ENCODE data around the gene TGFB2. TPM values are rescaled to one million over a fixed set of nuclear protein-coding genes. Genes with fewer than 3 reads are reported as not detected.

The TGFB2 gene
- total RNA-seq, 2 donors from 2014 or later, result 0.27 to 4.6 TPM

DNA sequence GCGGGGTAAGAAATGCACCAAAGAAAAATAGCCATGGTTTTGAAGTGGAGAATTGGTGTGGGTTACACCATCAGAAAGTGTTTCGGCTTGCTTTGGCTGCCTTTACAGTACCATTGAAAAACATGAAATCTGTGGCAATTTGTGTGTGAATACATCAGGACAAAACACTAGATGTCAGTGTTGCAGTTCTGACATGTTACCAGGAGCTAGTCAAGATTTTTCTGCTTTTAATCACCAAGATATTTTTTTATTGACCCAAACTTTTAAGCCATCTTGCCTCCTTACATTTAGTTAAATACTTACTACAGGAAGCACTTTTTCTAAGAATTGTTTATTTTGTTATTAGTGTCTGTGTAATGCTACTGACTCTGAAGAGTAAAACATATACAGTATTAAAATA, 45.7 kb upstream of the TGFB2 start:
- Histone ChIP-seq H3K4me3 (no peak overlapping the region), H3K9me3 (no peaks in the 10 kb centered on the region), H3K9ac (ENCODE audit: low read depth in 2 of 2, low read length in 2 of 2) (no peak overlapping the region), H3K4me1 (no peaks in the 10 kb centered on the region), H3K27me3 (no peaks in the 10 kb centered on the region), H3K27ac (no peak overlapping the region), H3K36me3 (no peaks in the 10 kb centered on the region)
- intact Hi-C loops (cut with DNase I), result no loop called here
- no peak for DNase-seq
- TF ChIP-seq, protein P1, sequence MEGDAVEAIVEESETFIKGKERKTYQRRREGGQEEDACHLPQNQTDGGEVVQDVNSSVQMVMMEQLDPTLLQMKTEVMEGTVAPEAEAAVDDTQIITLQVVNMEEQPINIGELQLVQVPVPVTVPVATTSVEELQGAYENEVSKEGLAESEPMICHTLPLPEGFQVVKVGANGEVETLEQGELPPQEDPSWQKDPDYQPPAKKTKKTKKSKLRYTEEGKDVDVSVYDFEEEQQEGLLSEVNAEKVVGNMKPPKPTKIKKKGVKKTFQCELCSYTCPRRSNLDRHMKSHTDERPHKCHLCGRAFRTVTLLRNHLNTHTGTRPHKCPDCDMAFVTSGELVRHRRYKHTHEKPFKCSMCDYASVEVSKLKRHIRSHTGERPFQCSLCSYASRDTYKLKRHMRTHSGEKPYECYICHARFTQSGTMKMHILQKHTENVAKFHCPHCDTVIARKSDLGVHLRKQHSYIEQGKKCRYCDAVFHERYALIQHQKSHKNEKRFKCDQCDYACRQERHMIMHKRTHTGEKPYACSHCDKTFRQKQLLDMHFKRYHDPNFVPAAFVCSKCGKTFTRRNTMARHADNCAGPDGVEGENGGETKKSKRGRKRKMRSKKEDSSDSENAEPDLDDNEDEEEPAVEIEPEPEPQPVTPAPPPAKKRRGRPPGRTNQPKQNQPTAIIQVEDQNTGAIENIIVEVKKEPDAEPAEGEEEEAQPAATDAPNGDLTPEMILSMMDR (IDR thresholded peaks at IDR 0.05), result no peak

DNA sequence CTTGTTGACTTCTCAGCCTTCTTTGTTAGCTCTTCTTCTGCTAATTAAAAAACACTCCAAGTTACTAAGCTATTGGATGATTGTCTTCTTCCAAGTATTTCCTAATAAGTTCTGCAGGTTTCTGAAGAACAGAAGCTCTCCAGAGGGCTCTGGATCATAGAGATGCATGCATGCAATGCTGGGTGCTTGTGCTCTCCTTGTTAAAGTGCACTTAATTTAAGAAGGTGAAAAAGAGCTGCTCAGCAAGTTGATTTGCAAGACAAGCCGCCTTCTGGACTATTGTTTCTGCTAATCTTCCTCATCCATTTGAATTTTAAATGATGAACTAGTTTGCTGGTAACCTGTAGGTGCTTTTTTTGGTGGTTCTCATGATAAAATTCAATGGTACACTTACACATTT, 43.9 kb upstream of the TGFB2 start:
- DNase-seq, result no peak
- H3K9ac ChIP-seq (ENCODE audit: low read depth in 2 of 2, low read length in 2 of 2), result no peak overlapping the region
- no peaks in the 10 kb centered on the region for H3K9me3 ChIP-seq
- H3K27ac ChIP-seq, result no peak overlapping the region
- TF ChIP-seq, protein P1 (IDR thresholded peaks at IDR 0.05), result no peak
- intact Hi-C loops (cut with DNase I), result no loop called here
- H3K27me3 ChIP-seq, result no peaks in the 10 kb centered on the region
- no peaks in the 10 kb centered on the region for H3K36me3 ChIP-seq
- H3K4me3 ChIP-seq, result no peak overlapping the region
- H3K4me1 ChIP-seq, result no peaks in the 10 kb centered on the region

DNA sequence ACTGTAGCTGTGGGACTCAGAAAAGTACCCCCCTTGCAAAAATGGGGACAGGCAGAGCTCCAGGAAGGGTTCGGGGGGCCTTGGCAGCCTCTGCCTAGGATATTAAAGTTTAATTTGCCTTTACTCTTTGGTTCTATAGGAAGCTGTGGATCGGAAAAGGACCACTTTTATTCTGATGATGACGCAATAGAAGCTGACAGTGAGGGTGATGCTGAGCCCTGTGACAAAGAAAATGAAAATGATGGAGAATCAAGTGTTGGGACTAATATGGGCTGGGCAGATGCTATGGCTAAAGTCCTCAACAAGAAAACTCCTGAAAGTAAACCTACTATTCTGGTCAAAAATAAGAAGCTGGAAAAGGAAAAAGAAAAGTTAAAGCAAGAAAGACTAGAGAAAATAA, 43.0 kb upstream of the TGFB2 start:
- TF ChIP-seq, protein P1 (IDR thresholded peaks at IDR 0.05), result no peak
- Histone ChIP-seq H3K9ac (ENCODE audit: low read depth in 2 of 2, low read length in 2 of 2) (no peak overlapping the region), H3K36me3 (no peaks in the 10 kb centered on the region), H3K4me3 (no peak overlapping the region), H3K27ac (no peak overlapping the region), H3K4me1 (no peaks in the 10 kb centered on the region), H3K27me3 (no peaks in the 10 kb centered on the region), H3K9me3 (no peaks in the 10 kb centered on the region)
- no peak for DNase-seq
- intact Hi-C loops (cut with DNase I), result no loop called here

DNA sequence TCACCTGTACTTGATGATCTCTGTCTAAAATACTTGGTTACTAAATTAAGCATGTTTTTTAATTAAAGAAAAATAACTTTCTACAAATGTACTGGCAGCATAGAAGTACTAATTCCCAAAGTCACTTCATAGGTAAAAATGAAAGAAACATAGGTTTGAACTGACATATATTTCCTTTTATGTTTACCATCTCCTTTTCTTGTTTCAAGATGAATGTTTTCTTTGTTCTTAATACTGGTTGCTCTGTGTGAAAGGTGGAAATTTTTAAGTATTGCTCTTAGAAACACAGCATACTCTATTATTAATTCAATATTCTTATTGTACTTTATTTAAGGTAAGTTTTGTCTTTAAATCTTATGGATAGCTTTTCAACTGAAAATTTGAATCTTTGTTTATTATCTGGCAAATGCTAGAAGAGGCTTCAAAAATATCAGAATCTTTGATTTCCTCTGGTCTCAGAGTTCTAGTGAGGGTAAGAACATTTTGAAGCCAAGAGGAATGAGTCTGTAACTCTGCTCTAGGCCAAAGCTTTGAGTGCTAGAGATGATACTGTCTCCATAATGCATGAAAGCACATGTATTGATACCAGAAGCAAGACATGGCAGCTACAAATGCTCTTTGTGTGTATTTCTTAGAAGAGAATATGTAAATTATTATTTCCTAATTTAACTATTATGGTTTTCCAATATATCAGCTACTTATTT, 41.8 kb upstream of the TGFB2 start:
- H3K9me3 ChIP-seq, result no peaks in the 10 kb centered on the region
- no peaks in the 10 kb centered on the region for H3K27me3 ChIP-seq
- intact Hi-C loops (cut with DNase I), result no loop called here
- no peaks in the 10 kb centered on the region for H3K4me1 ChIP-seq
- H3K36me3 ChIP-seq, result no peaks in the 10 kb centered on the region
- no peak overlapping the region for H3K27ac ChIP-seq
- no peak overlapping the region for H3K9ac ChIP-seq (ENCODE audit: low read depth in 2 of 2, low read length in 2 of 2)
- DNase-seq, result no peak
- TF ChIP-seq, protein P1 (IDR thresholded peaks at IDR 0.05), result no peak
- H3K4me3 ChIP-seq, result no peak overlapping the region

DNA sequence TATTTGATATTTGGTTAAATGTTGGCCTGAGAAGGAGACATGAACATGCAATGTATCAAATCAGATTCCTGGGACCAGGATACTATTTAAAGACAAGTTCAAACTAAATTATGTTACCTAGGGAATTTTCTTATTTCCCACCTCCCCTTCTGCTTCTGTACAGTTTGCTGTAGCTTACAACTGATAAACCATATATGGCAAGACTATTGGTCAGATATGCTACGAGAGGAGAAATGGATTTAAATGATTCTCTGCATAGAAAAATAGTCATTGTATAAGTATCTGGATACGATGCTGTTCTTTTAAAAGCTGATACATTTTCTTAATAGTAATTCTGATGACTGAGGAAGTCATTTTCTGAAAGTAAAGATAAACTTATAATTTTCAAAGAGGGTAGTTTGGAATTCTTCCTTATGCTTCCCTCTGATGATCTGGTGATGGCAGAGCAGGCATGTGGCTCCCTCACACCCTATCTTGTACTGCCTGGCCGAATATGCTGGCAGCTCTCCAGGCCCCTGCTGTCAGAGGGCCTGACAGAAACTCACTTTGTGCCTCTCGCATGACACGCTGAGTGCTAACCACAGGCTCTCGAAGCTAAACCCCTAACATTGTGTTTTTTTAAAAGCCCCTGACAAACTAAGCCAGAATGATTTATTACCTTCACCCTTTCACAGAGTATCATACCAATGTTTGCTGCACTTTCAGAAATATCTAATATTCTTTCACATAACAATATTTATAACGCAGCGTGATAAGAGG, 40.7 kb upstream of the TGFB2 start:
- H3K4me3 ChIP-seq, result no peak overlapping the region
- H3K9me3 ChIP-seq, result no peaks in the 10 kb centered on the region
- no peaks in the 10 kb centered on the region for H3K4me1 ChIP-seq
- no peaks in the 10 kb centered on the region for H3K36me3 ChIP-seq
- no peak overlapping the region for H3K9ac ChIP-seq (ENCODE audit: low read depth in 2 of 2, low read length in 2 of 2)
- H3K27me3 ChIP-seq, result no peaks in the 10 kb centered on the region
- intact Hi-C loops (cut with DNase I), result no loop called here
- H3K27ac ChIP-seq, result no peak overlapping the region
- no peak for DNase-seq
- TF ChIP-seq, protein P1 (IDR thresholded peaks at IDR 0.05), result no peak

Data from colonic mucosa (tissue), 4 donors.